MCF 10A (cell line): ENCODE measurements around the gene C9orf152. TPM values are rescaled to one million over a fixed set of nuclear protein-coding genes. Genes with fewer than 3 reads are reported as not detected.

ENCODE experiments used
- BruUV-seq: library from RNA; stranded (reverse); fragments of 400-500 nt; replicated peaks from 2 replicates; lab custom pipeline; 2021; lab: Mats Ljungman, UMichigan
- CTCF ChIA-PET: fragments of 300-600 bp; sonication (Branson Sonifier 250); formaldehyde crosslinking; extraction: SDS; loops from one replicate; lab custom pipeline; 2021; ENCODE audit warnings: antibody characterized with exemption, inconsistent platforms; lab: Yijun Ruan, JAX
- POLR2A ChIA-PET: fragments of 300-600, 350-650 bp; sonication (Branson Sonifier 250); formaldehyde crosslinking; extraction: SDS; loops from one replicate; lab custom pipeline; 2020; ENCODE audit warnings: antibody characterized with exemption, inconsistent platforms; lab: Yijun Ruan, JAX
- DNase-seq: peaks from one replicate; pipeline ENCODE4 v3.0.0-alpha.2; 2018; ENCODE audit not compliant: unreplicated experiment
- H3K27ac Mint-ChIP-seq: one replicate; pipeline ENCODE4 v1.8.0; 2022; ENCODE audit warnings: mild to moderate bottlenecking, low read depth, mixed read lengths; ENCODE audit not compliant: unreplicated experiment
- H3K27me3 Mint-ChIP-seq: one replicate; pipeline ENCODE4 v1.8.0; 2022; ENCODE audit warnings: mixed read lengths; ENCODE audit not compliant: insufficient read depth, unreplicated experiment
- H3K36me3 Mint-ChIP-seq: one replicate; pipeline ENCODE4 v1.8.0; 2022; ENCODE audit warnings: mild to moderate bottlenecking, moderate library complexity, mixed read lengths; ENCODE audit not compliant: insufficient read depth, unreplicated experiment
- H3K4me1 Mint-ChIP-seq: one replicate; pipeline ENCODE4 v1.8.0; 2022; ENCODE audit warnings: mixed read lengths; ENCODE audit not compliant: insufficient read depth, unreplicated experiment
- H3K4me3 Mint-ChIP-seq: one replicate; pipeline ENCODE4 v1.8.0; 2022; ENCODE audit warnings: mild to moderate bottlenecking, moderate library complexity, mixed read lengths; ENCODE audit not compliant: unreplicated experiment
- H3K9me3 Mint-ChIP-seq: one replicate; pipeline ENCODE4 v1.8.0; 2022; ENCODE audit warnings: mixed read lengths; ENCODE audit not compliant: unreplicated experiment
- intact Hi-C: fragments of 100-400 bp; cut with micrococcal nuclease; formaldehyde crosslinking; loops from 2 replicates; pipeline ENCODE4 v1.14.1; 2022
- total RNA-seq: library from RNA; stranded (reverse); gene quantifications from 2 replicates; pipeline ENCODE4 v1.2.3, GENCODE V29; 2022
- TF ChIP-seq, protein P1 (sequence below): fragments of 200-600 bp; IDR thresholded peaks from one replicate; pipeline ENCODE4 v1.8.0; 2022; ENCODE audit warnings: antibody characterized with exemption, mild to moderate bottlenecking; ENCODE audit not compliant: unreplicated experiment

C9orf152 gene
- total RNA-seq, 1 experiment from 2014 or later = not detected

DNA sequence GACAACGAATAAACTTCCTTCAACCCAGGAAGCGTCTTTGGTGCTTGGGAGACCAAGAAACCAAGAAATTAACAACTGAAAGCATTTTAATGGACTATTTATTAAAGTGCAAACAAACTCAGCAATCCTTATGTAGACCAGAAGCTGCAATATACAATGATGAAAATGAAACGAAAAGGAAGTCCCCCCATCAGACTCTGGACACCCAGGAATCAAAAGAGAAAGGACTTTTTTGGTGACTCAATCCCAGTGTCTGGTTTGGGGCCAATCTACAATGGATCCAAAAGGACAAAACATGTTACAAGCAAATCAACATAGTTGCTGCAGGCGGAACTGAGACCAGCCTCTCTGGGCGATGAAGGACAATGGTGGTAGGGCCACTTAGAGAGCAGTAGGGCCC is 39.5 kb downstream of the C9orf152 start:
- DNase-seq = no peak
- BruUV-seq = no TSS peak
- peaks cover 34% of the 10 kb centered on the region for H3K36me3 Mint-ChIP-seq
- TF ChIP-seq, protein P1, sequence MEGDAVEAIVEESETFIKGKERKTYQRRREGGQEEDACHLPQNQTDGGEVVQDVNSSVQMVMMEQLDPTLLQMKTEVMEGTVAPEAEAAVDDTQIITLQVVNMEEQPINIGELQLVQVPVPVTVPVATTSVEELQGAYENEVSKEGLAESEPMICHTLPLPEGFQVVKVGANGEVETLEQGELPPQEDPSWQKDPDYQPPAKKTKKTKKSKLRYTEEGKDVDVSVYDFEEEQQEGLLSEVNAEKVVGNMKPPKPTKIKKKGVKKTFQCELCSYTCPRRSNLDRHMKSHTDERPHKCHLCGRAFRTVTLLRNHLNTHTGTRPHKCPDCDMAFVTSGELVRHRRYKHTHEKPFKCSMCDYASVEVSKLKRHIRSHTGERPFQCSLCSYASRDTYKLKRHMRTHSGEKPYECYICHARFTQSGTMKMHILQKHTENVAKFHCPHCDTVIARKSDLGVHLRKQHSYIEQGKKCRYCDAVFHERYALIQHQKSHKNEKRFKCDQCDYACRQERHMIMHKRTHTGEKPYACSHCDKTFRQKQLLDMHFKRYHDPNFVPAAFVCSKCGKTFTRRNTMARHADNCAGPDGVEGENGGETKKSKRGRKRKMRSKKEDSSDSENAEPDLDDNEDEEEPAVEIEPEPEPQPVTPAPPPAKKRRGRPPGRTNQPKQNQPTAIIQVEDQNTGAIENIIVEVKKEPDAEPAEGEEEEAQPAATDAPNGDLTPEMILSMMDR = no peak
- peaks cover 8% of the 10 kb centered on the region for H3K4me1 Mint-ChIP-seq
- no peaks in the 10 kb centered on the region for H3K9me3 Mint-ChIP-seq
- ChIA-PET POLR2A (no interaction called here), CTCF (interaction anchor here (1.1 kb wide), 1 partner anchor 15 kb away, joined by 4 read pairs; no protein-coding TSS in a partner anchor)
- no peaks in the 10 kb centered on the region for H3K27me3 Mint-ChIP-seq
- no peak overlapping the region for H3K27ac Mint-ChIP-seq
- no peak overlapping the region for H3K4me3 Mint-ChIP-seq
- intact Hi-C loops = no loop called here

DNA sequence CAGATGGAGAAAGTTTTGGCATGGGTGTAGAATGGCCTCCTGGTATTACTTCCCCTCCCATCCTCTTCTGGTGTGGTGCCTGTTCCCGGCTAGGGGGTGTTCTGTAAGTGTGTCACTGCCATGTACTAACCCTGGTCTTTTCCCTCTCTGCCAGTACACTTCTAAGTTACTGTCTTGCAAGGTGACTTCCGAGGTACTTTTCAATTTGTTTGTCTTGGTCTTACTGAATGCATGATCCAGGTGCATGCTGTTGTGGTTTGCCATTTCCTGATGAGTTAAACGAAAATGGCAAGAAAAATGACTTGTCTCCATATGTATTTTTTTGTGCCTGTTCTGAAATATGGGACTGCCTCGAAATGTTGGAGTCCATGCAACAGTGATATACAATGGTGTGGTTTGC is 46.0 kb downstream of the C9orf152 start:
- CTCF ChIA-PET = interaction anchor here (1.5 kb wide), 1 partner anchor 11 kb away, joined by 4 read pairs; no protein-coding TSS in a partner anchor
- no peaks in the 10 kb centered on the region for H3K4me1 Mint-ChIP-seq
- H3K4me3 Mint-ChIP-seq = no peak overlapping the region
- H3K27ac Mint-ChIP-seq = no peak overlapping the region
- POLR2A ChIA-PET = no interaction called here
- peaks cover 16% of the 10 kb centered on the region for H3K36me3 Mint-ChIP-seq
- no peak for DNase-seq
- BruUV-seq = no TSS peak
- TF ChIP-seq, protein P1 = no peak
- no peaks in the 10 kb centered on the region for H3K9me3 Mint-ChIP-seq
- intact Hi-C loops = no loop called here
- no peaks in the 10 kb centered on the region for H3K27me3 Mint-ChIP-seq

DNA sequence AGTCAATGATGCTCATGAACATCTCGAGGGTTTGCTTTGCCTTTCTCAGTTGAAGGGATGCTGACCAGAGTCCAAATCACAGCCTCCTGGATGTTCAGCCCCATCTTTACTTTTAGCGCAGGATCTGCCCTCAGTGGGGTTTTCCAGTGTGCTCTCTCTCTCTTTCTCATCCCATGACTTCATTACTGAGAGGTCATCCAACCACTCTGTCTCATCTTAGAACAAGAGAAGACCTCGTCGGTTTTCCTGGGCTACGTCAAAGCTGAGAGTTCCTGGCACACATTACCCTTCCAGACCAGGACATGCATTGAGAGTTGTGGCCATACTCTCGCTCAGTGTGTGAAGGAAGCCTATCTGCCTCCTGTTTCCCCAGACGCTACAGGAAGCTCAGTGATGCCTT is 47.3 kb downstream of the C9orf152 start:
- DNase-seq = no peak
- Mint-ChIP-seq H3K9me3 (no peaks in the 10 kb centered on the region), H3K4me1 (no peaks in the 10 kb centered on the region), H3K27ac (no peak overlapping the region), H3K4me3 (no peak overlapping the region), H3K36me3 (peaks cover 16% of the 10 kb centered on the region), H3K27me3 (no peaks in the 10 kb centered on the region)
- TF ChIP-seq, protein P1 = no peak
- intact Hi-C loops = no loop called here
- CTCF ChIA-PET = no interaction called here
- BruUV-seq = no TSS peak
- POLR2A ChIA-PET = no interaction called here

DNA sequence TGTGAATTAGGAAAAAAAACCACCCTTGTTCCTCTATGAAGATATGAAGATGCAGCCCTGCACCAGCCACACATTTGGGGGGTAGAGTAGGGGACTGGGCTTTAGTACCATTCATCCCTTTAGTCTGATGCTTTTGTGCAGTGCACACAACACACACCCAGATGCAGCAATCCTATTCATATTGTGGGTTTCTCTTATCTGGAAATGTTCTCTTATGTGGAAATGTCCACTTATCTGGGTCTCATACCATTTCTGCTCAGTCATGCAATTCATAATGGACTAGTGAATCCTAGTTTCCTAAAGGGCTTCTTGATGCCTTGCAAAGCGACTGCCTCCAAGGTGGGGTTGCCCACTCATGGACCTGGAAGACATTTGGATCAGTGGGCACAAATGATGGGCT is 47.8 kb downstream of the C9orf152 start:
- Mint-ChIP-seq H3K9me3 (no peaks in the 10 kb centered on the region), H3K27me3 (no peaks in the 10 kb centered on the region), H3K27ac (no peak overlapping the region), H3K4me1 (no peaks in the 10 kb centered on the region), H3K36me3 (peaks cover 16% of the 10 kb centered on the region), H3K4me3 (no peak overlapping the region)
- ChIA-PET CTCF (interaction anchor here (0.9 kb wide), 1 partner anchor 586 kb away, joined by 3 read pairs; no protein-coding TSS in a partner anchor), POLR2A (no interaction called here)
- TF ChIP-seq, protein P1 = no peak
- intact Hi-C loops = no loop called here
- BruUV-seq = no TSS peak
- no peak for DNase-seq
